Fibroblast of villous mesenchyme (primary cell): ENCODE data around the gene IQGAP2. TPM values are rescaled to one million over a fixed set of nuclear protein-coding genes. Genes with fewer than 3 reads are reported as not detected.

ENCODE experiments used
- DNase-seq: peaks from one replicate; pipeline ENCODE4 v3.0.0-alpha.2; 2010; ENCODE audit warnings: low read depth
- H3K4me3 ChIP-seq: 2 replicates; pipeline ENCODE4 v1.5.1; 2011; ENCODE audit warnings: low read depth, mild to moderate bottlenecking, low read length
- total RNA-seq: library from RNA; depleted of rRNA; stranded (reverse); fragments of >200 nt; gene quantifications from 2 replicates; pipeline ENCODE4 v1.2.3, GENCODE V29; 2012
- TF ChIP-seq, protein P1 (sequence below): IDR thresholded peaks from 2 replicates; pipeline ENCODE4 v1.5.1; 2012; ENCODE audit warnings: low read depth, mild to moderate bottlenecking, low read length; ENCODE audit not compliant: insufficient read depth

IQGAP2 gene
- total RNA-seq, 1 donor, result 2.6 TPM

DNA sequence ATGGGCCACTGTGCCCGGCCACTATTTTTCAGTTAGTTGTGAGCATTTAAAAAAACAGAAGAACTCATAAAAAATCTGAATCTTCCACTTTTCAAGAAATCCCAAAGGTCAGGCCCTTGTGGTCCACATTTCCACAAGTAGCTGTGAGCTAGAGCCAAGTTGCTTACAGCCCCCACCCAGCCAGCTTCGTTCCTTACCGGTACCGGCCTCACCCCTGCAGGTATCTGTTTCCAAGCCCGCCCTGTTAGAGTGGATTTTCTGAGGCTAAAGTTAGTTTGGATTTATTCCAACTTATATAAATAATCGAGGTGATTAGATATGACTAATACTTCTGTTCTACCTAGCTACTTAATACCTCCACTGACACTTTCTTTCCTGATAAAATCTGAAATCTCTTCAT, 139.2 kb downstream of the IQGAP2 start:
- H3K4me3 ChIP-seq, result no peak overlapping the region
- TF ChIP-seq, protein P1, sequence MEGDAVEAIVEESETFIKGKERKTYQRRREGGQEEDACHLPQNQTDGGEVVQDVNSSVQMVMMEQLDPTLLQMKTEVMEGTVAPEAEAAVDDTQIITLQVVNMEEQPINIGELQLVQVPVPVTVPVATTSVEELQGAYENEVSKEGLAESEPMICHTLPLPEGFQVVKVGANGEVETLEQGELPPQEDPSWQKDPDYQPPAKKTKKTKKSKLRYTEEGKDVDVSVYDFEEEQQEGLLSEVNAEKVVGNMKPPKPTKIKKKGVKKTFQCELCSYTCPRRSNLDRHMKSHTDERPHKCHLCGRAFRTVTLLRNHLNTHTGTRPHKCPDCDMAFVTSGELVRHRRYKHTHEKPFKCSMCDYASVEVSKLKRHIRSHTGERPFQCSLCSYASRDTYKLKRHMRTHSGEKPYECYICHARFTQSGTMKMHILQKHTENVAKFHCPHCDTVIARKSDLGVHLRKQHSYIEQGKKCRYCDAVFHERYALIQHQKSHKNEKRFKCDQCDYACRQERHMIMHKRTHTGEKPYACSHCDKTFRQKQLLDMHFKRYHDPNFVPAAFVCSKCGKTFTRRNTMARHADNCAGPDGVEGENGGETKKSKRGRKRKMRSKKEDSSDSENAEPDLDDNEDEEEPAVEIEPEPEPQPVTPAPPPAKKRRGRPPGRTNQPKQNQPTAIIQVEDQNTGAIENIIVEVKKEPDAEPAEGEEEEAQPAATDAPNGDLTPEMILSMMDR, result no peak
- DNase-seq, result no peak

DNA sequence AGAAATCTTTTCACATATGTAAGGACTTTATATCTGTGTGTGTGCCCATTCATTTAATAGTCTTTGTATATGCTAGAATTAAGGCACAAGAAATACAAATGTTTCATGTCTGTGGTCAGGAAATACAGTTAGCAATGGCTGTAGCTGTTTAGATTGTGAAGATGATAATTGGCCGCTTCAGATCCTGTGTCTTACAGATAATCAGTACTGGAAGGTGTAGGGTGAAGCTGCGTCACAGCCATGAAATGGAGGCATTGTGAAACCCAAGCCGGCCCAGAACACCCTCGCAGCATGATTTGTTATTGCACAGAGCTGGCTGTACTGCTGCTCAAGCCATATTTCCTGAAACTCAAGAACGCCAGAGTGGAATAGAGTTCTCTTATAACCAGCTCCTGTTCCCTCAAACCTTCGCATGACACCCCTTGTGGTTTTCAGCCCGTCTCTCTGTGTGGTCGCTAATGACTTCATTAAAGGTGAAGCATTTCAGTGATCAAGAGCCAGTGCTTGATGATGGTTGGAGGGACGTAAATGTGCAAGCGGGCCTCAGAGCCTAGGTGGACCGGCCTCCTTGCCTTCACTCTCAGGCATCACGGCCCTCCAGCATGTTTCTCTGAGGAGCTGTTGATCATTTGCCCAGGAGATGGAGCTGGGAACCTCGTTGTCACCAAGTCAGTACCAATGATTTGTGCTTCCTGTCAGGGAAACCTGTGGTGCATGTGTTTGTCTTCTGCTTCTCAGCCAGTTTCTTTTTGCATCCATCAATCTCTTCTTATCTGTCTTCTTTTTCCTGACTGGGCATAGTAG, 140.0 kb downstream of the IQGAP2 start:
- DNase-seq, result peak; percentile 65
- TF ChIP-seq, protein P1, result no peak
- no peak overlapping the region for H3K4me3 ChIP-seq

DNA sequence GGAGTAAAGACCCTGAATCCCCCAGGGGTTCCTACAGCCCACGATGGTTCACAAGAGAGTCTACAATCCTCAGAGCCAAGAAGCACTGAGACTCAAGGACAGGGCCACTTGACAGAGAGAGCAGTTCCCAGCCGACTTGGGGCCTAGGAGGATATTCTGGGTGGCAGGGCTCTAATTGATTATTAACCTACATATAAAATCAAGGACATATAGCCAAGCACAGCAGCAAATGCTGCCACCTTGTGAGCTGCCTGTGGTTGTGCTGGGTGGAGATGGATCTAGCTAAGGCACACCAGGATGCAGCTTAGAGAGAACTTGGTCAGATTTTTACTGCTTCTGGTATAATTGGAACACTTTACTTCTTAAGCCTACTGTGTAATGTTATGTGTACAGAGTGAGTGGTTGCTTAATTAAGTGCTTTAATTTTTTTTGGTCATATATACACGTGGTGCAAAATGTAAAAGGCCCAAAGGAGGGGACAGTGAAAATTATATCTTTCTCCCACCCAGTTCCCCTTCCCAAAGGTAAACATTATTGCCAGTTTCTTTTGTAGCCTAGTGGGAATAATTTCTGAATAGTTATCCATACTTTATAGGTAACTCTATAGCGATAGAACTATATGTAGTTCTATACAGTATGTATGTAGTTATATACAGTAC, 141.3 kb downstream of the IQGAP2 start:
- H3K4me3 ChIP-seq, result no peak overlapping the region
- TF ChIP-seq, protein P1, result peak; percentile 47
- peak; percentile 14 for DNase-seq

GRCh38 chr5:76545184-76545583, 142.1 kb downstream of the IQGAP2 start:
- no peak overlapping the region for H3K4me3 ChIP-seq
- TF ChIP-seq, protein P1, result no peak
- no peak for DNase-seq

- no peak for DNase-seq
Measured at GRCh38 chr5:76546497-76547102, 143.5 kb downstream of the IQGAP2 start.

GRCh38 chr5:76547242-76547890, 144.3 kb downstream of the IQGAP2 start:
- DNase-seq, result peak; percentile 7
- TF ChIP-seq, protein P1, result no peak
- no peak overlapping the region for H3K4me3 ChIP-seq

More at GRCh38 chr5:76546497-76547102, 143.5 kb downstream of the IQGAP2 start:
- TF ChIP-seq, protein P1, result no peak
- no peak overlapping the region for H3K4me3 ChIP-seq
